IMR-90 (cell line): Measurements from ENCODE around the gene S1PR5.

Experiments
- BHLHE40 ChIP-seq: fragments of 150-350 bp; IDR thresholded peaks from 2 replicates; pipeline ENCODE4 v1.6.1; 2016; ENCODE audit warnings: mild to moderate bottlenecking, low read depth, low read length
- CTCF ChIP-seq: conservative IDR thresholded peaks from 2 replicates; pipeline ENCODE4 v1.5.1; 2012; ENCODE audit warnings: mild to moderate bottlenecking, low read depth, low read length, improper control_type of control experiment
- MAFK ChIP-seq: IDR thresholded peaks from 2 replicates; pipeline ENCODE4 v1.6.1; 2012; ENCODE audit warnings: low read depth, low read length, improper control_type of control experiment
- MXI1 ChIP-seq: IDR thresholded peaks from 2 replicates; pipeline ENCODE4 v1.6.1; 2012; ENCODE audit warnings: low read depth, mild to moderate bottlenecking, low read length, moderate library complexity, borderline replicate concordance
- POLR2A ChIP-seq: IDR thresholded peaks from 2 replicates; pipeline ENCODE4 v1.6.1; 2012; ENCODE audit warnings: mild to moderate bottlenecking, low read depth, low read length
- RAD21 ChIP-seq: IDR thresholded peaks from 2 replicates; pipeline ENCODE4 v1.6.1; 2012; ENCODE audit warnings: low read length, improper control_type of control experiment
- RCOR1 ChIP-seq: IDR thresholded peaks from 2 replicates; pipeline ENCODE4 v1.6.1; 2012; ENCODE audit warnings: mild to moderate bottlenecking, low read length, improper control_type of control experiment; ENCODE audit not compliant: insufficient replicate concordance
- RFX5 ChIP-seq: IDR thresholded peaks from 2 replicates; pipeline ENCODE4 v1.8.0; 2012; ENCODE audit warnings: low read depth, mild to moderate bottlenecking, low read length, moderate library complexity
- SMC3 ChIP-seq: fragments of 150-350 bp; IDR thresholded peaks from 2 replicates; pipeline ENCODE4 v1.6.1; 2016; ENCODE audit warnings: low read depth, mild to moderate bottlenecking, antibody characterized with exemption, low read length, moderate library complexity
- TF ChIP-seq, protein P1 (sequence below): fragments of 150-350 bp; IDR thresholded peaks from 2 replicates; pipeline ENCODE4 v1.6.1; 2016; ENCODE audit warnings: low read depth, mild to moderate bottlenecking, low read length, moderate library complexity, borderline replicate concordance

- TF ChIP-seq RCOR1 (no peak), POLR2A (no peak), CTCF (peak; percentile 25; the same call in 1 of the 2 replicates), BHLHE40 (no peak), RFX5 (no peak), SMC3 (0 out of 2 replicates have a peak, but pooled peaks have one; percentile 18), RAD21 (peak; percentile 29; the same call in 1 of the 2 replicates), MAFK (no peak), MXI1 (no peak)
- TF ChIP-seq, protein P1, sequence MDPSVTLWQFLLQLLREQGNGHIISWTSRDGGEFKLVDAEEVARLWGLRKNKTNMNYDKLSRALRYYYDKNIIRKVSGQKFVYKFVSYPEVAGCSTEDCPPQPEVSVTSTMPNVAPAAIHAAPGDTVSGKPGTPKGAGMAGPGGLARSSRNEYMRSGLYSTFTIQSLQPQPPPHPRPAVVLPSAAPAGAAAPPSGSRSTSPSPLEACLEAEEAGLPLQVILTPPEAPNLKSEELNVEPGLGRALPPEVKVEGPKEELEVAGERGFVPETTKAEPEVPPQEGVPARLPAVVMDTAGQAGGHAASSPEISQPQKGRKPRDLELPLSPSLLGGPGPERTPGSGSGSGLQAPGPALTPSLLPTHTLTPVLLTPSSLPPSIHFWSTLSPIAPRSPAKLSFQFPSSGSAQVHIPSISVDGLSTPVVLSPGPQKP = no peak
Measured at GRCh38 chr19:10551698-10552301, 34.6 kb upstream of the S1PR5 start.
